A204.1 (cell line): ENCODE results near the gene SLCO4A1.

Source experiments
- FAIRE-seq: peaks from 2 replicates; lab custom pipeline; 2012; peaks lifted over from hg19 to GRCh38; lab: Jason Lieb, UNC

Gene SLCO4A1

GRCh38 chr20:62686869-62687830 is 44.8 kb downstream of the SLCO4A1 start:
- no peak for FAIRE-seq

- no peak for FAIRE-seq
These were observed 45.8 kb downstream of the SLCO4A1 start for GRCh38 chr20:62688083-62688482.

DNA sequence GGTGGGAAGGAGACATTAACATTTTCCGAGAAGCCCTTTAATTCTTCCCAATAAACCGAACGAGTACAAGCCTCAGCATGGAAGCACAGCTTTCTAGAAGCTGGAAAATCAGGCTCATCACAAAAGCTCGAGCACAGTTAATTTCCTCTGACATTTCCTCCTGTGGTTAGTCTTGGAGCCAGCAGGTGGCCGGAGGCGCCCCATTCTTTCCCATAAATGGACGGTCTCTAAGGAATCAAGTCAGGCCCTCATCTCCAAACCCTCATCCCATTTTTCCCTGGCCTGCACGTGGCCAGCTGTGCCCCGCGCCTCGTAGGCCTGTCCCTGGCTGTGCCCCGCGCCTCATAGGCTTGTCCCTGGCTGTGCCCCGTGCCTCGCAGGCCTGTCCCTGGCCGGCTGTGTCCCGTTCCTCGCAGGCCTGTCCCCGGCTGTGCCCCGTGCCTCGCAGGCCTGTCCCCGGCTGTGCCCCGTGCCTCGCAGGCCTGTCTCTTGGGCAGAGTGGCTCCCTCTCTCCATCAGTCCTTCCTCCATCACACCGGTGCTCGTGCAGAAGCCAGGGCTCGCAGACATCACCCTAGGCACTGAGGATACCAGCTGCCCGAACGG is 46.7 kb downstream of the SLCO4A1 start:
- FAIRE-seq = no peak

DNA sequence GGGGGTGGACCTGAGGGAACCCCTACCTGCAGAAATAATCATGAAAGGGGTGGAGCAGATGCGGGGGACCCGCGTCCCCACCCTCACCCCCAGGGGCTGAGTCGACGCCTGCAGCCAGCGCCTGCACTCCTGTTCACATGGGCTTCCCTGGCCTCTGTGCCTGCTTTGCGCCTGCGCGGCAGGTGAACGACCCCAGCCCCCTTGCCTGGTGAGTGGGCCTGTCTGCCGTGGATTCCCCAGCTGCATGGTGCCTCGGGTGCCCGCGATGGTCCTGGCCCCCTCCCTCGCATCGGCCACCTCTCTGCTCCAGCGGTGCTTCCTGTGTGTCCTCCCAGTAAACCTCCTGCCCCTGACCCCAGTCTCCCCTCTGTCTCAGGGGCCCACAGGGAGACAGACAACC is 47.6 kb downstream of the SLCO4A1 start:
- no peak for FAIRE-seq

GRCh38 chr20:62690261-62690820 is 48.0 kb downstream of the SLCO4A1 start:
- FAIRE-seq = no peak

- FAIRE-seq = no peak
These were observed 49.2 kb downstream of the SLCO4A1 start for GRCh38 chr20:62691487-62691886.

GRCh38 chr20:62692176-62692575 is 49.9 kb downstream of the SLCO4A1 start:
- no peak for FAIRE-seq

GRCh38 chr20:62692801-62693523 is 50.7 kb downstream of the SLCO4A1 start:
- FAIRE-seq = no peak

- FAIRE-seq = no peak
These were observed 51.2 kb downstream of the SLCO4A1 start for GRCh38 chr20:62693524-62693922.

DNA sequence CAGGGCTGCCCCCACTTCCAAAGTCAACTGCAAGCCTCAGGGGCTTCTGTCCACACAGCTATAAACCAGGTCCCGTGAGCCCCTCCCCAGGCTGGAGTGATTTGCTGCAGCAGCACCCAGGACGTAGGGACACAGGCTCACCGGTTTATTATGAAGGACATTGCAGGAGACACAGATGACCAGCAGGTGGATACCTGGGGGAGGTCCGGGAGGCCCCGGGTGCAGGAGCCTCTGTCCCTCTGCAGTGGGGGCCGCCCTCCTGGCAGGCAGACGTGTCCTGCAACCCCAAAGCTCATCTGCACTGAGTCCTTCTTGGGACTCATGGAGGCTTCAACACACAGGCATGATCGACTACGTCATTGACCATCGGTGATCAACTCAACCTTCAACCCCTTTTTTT is 51.8 kb downstream of the SLCO4A1 start:
- no peak for FAIRE-seq

- FAIRE-seq = no peak
These were observed 52.6 kb downstream of the SLCO4A1 start for GRCh38 chr20:62694868-62695267.

- FAIRE-seq = no peak
These were observed 53.4 kb downstream of the SLCO4A1 start for GRCh38 chr20:62695448-62696414.

- no peak for FAIRE-seq
These were observed 54.2 kb downstream of the SLCO4A1 start for GRCh38 chr20:62696434-62696957.

GRCh38 chr20:62696989-62697388 is 54.7 kb downstream of the SLCO4A1 start:
- FAIRE-seq = no peak

GRCh38 chr20:62697468-62697912 is 55.2 kb downstream of the SLCO4A1 start:
- FAIRE-seq = no peak

GRCh38 chr20:62698231-62698630 is 55.9 kb downstream of the SLCO4A1 start:
- FAIRE-seq = no peak

GRCh38 chr20:62699296-62699695 is 57.0 kb downstream of the SLCO4A1 start:
- FAIRE-seq = no peak

DNA sequence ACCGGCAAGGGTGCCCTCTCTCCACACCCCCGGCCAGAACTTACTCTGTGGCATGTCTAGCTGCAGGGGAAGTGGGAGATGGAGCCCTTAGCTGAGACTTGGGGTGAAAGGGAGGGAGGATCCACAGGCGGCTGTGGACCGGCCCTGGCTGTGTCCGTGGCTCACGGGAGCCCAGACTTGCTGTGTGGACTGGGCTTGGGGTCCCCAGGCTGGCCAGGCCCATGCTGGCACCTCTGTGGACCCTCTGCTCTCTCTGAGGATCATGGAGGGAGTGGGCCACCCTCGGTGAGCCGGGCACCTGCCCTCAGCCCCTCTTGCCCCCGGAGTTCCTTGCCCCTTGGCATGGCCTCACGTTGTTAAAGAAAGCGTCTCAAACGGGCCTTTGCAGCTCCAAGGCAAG is 57.4 kb downstream of the SLCO4A1 start:
- FAIRE-seq = no peak

GRCh38 chr20:62700261-62700930 is 58.1 kb downstream of the SLCO4A1 start:
- no peak for FAIRE-seq
